ENCODE measurements around the gene SEMA6C. TPM values are rescaled to one million over a fixed set of nuclear protein-coding genes. Genes with fewer than 3 reads are reported as not detected.

SEMA6C gene
- total and polyA plus RNA-seq, 2 of the 13 experiments (the other 11 are each of a cell fraction or from before 2014, with no cell fraction given): 1.4 to 2.9 TPM

- under 1% methylated on average over 6 of the region's 11 CpGs for WGBS (ENCODE audit: low lambda C conversion rate)
- Histone ChIP-seq H3K27me3 (ENCODE audit: control insufficient read depth in 1 of 2, insufficient read depth in 2 of 2, low read length in 2 of 2) (peaks cover 0 to 5% of the 10 kb centered on the region in 2 experiments; a peak in 2 of 5 replicates), H3K4me3 (replicated peaks in 1 of 3; ENCODE audit: insufficient read depth in 1 of 3, low read depth in 2 of 3, low read length in 3 of 3) (peak overlapping the region; percentile 91 to 94 (median 93)), H2AFZ (ENCODE audit: low read length) (no peak overlapping the region), H3K27ac (ENCODE audit: extremely low read length, insufficient read depth, low read length) (peak overlapping the region; percentile 85), H3K4me2 (ENCODE audit: low read depth, low read length) (peak overlapping the region; percentile 91), H3K4me1 (ENCODE audit: insufficient read depth, low read length) (peaks cover 25% of the 10 kb centered on the region), H4K20me1 (ENCODE audit: insufficient read depth, low read length) (no peaks in the 10 kb centered on the region), H3K9ac (ENCODE audit: insufficient read depth, low read depth, low read length) (peak overlapping the region; percentile 93), H3K36me3 (replicated peaks in 1 of 2; ENCODE audit: control insufficient read depth in 1 of 2, insufficient read depth in 2 of 2, low read length in 2 of 2) (peaks cover 13 to 17% of the 10 kb centered on the region in 2 experiments), H3K9me3 (ENCODE audit: low read length) (no peaks in the 10 kb centered on the region), H3K79me2 (ENCODE audit: insufficient read depth, low read length) (peaks cover 17% of the 10 kb centered on the region)
- ATAC-seq: peak; percentile 30
- TF ChIP-seq CEBPG (CRISPR knock-in tag; IDR thresholded peaks at IDR 0.05) (peak; percentile 78), MIER2 (CRISPR knock-in tag; IDR thresholded peaks at IDR 0.05) (no peak), RBFOX2 (IDR thresholded peaks at IDR 0.05; ENCODE audit: low read depth, low read length) (0 out of 2 replicates have a peak, but pooled peaks have one; percentile 19), PATZ1 (CRISPR knock-in tag; IDR thresholded peaks at IDR 0.05) (peak; percentile 67; the same call in 1 of the 2 replicates), CEBPB (IDR thresholded peaks at IDR 0.05; ENCODE audit: borderline replicate concordance, low read depth, low read length) (peak; percentile 76; the same call in 1 of the 2 replicates), TARDBP (CRISPR knock-in tag; IDR thresholded peaks at IDR 0.05) (peak; percentile 24; the same call in 1 of the 2 replicates), HNF1B (CRISPR knock-in tag; IDR thresholded peaks at IDR 0.05) (0 out of 2 replicates have a peak, but pooled peaks have one; percentile 14), PLRG1 (conservative IDR thresholded peaks at IDR 0.05) (no peak), ZNF703 (CRISPR knock-in tag; IDR thresholded peaks at IDR 0.05; ENCODE audit: borderline replicate concordance) (0 out of 2 replicates have a peak, but pooled peaks have one; percentile 6)
- DNase-seq (ENCODE audit: low spot score): peak; percentile 25
- intact Hi-C loops (cut with micrococcal nuclease; ENCODE audit: unreplicated experiment) (no loop called here), in situ Hi-C loops (cut with HindIII; ENCODE audit: extremely low pct_ligation_motif_present, low pct_unique_long_range_greater_than_20kb) (no loop called here)
- POLR2A ChIA-PET: interaction anchor here (0.6 to 2.8 kb wide), 8 partner anchors 9 to 207 kb away, joined by 3 to 25 read pairs (median 4); partner anchors contain the start of genes PSMD4 and VPS72
- TSS peak; percentile 49 for BruUV-seq (replicated peaks)
- FAIRE-seq: peak; percentile 78
- CTCF ChIA-PET (ENCODE audit: low intra/inter-chr PET ratio, low total read pairs): no interaction called here
These were observed 18.4 kb upstream of the SEMA6C start for GRCh38 chr1:151164732-151165280.
